NCI-H69 (cell line): ENCODE data around the gene EVX2.

ENCODE experiments used
- DNase-seq: peaks from one replicate; lab custom pipeline; 2025; lab: John Stamatoyannopoulos, UW

Gene EVX2

DNA sequence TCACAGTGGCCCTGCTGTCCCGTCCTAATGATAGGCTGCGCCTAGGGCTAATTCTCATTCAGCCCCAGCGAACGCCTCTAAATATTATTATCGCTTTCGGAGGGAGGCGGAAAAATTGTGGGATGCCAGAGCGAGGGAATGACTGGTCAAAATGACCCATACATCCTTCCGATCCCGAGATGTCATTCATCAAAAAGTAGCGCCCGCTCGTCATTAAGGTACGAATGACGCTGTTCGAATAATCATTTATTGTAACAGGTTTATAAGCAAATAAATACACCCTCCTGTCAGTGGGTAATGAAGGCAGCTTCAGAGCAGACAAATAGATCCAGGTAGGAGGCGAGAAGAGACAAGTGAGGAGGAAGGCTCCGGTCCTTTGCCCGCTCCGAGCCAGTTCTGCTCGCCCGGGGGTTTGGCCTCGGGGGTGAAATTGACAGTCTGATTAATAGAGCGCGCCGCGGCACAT, at the start of gene EVX2:
Gene EVX2 (minus strand): TSS at position 167 of the 466 bp plus-strand sequence. CDS start 186 bp downstream, outside the sequence.
- DNase-seq: no peak

DNA sequence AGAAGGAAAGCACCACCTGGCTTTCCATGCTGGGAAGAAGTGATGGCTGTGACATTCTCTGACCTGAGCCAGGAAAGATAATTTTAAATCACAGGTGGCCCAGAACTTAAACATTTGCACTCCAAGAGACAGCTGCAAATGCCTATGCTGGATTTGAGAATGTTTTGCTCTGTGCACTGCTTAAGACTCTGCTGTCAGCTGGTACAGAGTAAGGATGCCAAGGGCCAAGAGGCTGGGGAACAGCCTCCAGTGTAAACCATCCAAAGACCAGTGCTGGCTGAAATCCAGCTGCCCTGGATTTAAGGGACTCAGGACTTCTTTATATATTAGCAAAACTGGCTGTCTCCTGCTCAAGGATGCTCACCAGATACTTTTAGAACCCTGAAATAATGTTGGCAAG, 49.6 kb upstream of the EVX2 start:
- DNase-seq: peak; percentile 1

DNA sequence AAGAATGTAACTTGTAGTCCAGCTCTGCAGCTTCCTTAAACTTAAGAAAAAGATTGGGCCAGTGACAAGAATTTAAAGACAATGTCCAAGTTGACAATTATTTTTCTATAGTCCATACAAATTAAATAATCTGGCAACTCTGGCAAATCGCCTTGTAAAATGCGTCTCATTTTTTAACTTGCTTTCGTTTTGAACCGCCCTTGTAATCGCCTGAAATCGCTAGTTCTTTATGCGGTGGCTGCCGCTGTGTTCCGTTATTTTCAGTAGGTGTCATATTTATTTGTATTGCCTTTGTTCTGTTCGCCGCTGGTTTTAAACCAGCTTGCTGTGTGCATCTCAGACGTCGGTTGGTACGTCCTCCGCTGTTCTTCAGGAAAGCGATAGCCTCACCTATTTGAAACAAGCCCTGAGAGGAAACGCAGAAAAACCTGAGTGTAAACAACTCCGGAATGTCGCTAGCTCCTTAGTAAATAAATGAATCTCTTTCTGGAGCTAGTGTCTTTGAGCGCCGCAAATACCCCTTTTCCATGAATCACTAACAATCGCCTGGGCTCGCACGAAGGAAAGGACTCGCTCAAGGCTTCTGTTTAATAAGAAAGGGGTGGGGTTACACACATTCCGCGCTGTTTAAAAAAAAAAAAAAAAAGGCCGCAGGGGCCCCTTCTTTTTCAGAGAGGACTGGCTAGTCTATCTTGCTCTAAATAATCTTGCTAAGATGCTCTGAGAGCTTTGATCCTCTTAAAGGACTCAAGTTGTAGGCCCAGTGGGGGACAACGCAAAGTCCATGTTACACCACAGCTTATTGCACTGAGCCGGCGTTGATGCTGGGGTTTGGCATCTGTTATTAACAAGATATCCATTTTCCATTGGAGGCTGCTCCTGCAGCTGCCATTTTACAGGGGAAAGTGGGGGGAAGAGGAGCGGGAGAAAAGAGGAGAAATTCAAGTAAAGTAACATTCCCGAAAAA, 48.7 kb upstream of the EVX2 start:
- no peak for DNase-seq

DNA sequence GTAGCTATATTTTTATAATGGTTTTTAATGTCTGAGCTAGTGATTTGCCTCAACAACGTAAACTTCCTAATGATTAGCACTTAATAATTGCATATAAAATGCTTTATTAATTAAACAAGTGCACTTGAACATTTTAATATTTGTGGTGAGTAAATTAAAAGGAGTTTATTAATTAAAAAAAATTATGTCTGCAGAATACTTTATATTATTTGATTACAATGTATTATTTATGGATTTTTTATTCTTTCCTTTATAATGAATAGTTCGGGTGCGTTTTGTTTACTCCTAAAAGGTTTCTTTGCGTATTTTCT, 48.0 kb upstream of the EVX2 start:
- DNase-seq: no peak

DNA sequence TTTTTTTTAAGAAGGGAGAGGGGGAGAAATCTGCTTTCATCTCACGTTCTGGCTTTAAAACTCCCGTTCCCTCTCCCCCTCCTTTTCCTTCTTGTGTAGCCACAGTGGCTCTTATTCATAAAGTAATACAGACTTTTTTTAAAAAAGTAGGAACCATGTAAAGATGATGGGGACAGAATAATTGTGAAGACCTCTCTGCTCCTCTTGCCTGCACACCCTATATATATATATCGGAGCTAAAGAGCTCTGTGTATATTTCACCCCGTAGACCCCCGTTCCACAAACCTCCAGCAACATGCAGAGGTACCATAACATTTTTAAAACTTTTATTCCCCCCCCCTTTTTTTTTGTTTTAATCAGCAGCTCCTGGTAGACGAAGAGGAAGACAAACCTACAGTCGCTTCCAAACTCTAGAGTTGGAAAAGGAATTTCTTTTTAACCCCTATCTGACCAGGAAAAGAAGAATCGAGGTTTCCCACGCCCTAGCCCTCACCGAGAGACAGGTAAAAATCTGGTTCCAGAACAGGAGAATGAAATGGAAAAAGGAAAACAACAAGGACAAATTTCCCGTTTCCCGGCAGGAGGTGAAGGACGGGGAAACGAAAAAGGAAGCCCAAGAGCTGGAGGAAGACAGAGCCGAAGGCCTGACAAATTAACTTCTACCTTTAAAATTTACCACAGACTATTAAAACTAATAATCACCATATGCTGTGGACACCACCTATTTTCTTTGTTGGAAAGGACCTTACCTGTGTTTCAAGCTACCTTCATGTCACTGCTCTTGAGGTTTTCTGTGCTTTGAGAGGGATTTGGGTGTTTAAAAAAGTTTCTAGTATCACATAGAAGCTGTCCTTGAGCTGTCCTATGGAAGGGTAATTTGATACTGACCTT, 47.4 kb upstream of the EVX2 start:
- no peak for DNase-seq

DNA sequence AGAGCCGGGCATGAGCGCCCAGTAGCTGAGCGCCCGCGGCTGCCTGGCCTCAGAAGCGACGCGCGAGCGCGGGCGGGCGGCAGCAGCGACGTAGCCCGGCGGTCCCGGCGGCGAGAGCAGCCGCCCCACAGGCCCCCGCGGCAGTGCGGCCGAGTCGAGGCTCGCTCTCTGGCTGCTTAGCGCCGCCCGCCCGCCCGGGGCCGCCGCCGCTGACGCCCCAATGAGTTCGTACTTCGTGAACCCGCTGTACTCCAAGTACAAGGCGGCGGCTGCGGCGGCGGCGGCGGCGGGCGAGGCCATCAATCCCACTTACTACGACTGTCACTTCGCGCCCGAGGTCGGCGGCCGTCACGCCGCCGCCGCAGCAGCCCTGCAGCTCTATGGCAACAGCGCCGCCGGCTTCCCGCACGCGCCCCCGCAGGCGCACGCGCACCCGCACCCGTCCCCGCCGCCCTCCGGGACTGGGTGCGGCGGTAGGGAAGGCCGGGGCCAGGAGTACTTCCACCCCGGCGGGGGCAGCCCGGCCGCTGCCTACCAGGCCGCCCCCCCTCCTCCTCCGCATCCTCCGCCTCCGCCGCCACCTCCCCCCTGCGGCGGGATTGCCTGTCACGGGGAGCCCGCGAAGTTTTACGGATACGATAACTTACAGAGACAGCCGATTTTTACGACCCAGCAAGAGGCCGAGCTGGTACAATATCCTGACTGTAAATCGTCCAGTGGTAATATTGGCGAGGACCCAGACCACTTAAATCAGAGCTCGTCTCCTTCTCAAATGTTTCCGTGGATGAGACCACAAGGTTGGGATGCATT, 46.6 kb upstream of the EVX2 start:
- DNase-seq: no peak

DNA sequence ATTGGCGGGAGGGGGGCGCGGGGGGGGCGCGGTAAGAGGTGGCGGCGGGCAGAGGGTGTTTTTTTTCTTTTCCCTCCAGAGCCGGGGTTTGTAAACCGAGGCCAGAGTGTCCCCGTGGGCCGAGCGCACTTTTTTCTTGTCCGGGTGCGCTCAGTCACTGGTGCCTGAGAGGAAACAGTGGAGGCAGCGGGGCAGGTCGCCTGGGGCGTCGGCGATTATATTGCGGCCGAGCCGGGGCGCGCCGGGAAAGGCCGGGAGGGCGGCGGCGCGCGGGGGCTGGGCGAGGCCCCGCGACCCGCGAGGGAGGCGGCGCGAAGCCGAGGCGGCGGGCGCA, 46.0 kb upstream of the EVX2 start:
- DNase-seq: no peak

DNA sequence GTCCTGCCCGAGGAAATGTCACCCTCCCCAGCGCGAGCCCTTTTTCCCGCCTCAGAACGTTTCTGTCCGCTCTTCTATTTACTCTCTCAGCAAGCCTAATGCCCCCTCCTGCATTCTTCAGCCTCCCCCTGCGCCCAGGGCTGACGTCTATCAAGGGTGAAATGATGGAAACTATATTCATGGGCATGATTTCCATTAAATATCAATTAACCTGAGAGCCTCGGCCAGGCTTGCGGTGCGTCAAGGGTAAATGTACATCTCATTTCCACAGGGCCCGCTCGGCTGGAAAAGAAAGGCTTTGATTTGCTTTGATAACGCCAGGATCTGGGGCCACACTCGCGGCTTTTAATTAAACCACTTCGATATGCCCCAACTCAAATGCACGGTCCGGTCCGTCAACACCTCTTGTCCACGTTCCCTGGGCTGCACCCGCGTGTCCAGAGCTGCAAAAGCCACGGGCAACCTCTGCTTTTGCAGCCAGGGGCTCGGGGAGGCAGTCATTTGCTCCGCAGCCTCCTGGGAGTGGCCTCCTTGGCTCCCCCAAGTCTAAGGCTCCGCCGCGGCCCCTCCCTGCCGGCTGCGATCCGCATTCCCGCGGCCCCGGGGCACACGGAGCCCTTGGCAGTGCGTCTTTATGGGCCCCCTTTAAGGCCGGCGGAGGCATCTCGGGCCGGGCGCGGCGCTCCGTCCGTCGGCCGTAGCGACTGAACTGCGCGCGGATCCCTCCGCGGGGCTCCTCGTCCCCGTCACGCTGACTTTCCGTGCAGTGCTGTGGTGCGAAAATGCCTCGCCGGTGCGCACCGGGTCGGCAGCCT, 45.4 kb upstream of the EVX2 start, which contains the start of gene HOXD8:
Gene HOXD8 (plus strand): TSS at position 724 of the 815 bp plus-strand sequence. CDS start 662 bp downstream, outside the sequence.
- DNase-seq: no peak

DNA sequence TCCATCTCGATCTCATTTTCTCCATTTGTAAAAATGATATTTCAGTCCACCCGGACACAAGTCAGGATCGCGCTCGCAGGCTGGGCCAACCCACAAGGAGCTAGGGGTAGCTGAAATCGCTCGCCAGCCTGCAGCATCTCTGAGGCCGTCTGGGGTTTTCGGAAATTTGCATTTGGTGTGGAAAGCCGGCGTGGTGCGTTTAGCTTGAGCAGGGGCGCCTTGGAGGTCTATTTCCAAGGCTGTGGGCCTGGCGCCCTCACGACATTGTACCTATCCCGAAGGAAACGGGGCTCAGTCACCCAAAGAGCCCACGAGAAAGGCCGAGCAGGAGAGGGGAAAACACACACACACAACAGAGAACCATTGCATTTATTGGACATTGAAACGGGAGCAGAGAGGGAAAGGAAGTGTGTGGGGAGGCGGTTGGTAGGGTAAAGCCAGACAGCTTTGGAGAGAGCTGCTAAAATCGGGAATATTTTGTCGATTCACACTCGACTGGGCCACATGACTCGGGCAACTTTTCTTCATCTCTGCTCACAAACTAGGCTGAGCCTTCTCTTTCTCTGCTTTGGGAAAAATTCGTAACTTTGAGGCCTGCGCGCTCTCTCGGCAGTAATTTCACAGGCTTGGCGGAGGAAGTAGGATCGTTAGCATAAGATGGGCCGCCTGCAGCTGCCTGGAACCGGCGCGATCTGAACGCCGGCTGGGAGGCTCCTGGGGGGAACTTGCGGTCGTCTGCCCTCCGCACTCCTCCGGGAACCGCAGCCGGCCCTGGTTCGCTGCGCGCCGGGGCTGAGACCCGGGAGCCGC, 44.6 kb upstream of the EVX2 start:
- DNase-seq: no peak

DNA sequence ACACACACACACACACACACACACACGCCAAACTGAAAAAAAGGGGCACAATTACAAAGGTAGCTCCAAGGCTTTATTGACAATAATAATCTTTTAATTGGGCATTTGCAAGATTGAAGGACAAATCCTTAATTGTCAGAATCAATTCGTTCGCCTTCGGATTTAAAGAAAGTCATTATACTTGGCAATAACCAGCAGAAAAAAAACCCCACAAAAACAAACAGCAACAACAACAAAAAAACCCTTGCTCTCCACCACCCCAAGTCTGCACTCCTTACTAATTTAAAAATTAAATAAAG, 44.0 kb upstream of the EVX2 start:
- no peak for DNase-seq

DNA sequence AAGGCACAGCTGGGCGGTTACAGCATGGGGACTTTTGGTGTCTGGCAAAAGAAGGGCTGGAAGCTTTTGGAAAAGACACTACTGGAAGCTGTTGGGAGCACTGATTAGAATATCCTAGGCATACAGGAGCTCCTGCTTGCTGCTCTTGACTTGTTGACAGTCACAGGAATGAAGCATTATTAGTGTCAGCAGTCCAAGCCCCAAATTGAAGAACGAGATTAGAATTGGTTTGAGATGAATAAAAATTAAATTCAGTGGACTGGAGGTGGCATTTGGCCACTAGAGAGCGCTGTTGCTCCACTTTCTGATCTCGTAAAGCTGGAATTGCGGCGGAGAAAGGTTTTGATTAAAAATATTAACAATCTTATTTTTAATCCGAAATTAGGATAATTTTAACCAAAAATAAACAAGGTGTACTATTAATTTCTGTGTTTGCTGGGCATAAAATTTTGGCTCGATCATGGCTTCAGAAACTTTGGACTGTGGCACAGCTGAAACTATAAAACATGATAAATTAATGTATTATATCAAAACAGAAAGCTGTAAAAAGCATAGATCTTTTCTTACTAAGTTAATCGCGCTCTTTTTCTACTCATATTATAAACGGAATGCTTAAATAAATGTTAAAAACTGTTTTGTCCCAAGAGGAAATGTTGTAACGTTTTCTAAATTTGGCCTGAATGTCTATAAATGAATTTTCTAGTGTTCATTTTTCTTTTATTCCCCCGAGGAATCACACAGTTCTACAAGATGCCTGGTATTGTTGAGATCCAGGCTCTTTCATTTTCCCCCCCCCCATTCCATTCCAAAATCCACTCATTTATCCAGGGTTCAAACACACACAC, 43.4 kb upstream of the EVX2 start:
- peak; percentile 47 for DNase-seq

DNA sequence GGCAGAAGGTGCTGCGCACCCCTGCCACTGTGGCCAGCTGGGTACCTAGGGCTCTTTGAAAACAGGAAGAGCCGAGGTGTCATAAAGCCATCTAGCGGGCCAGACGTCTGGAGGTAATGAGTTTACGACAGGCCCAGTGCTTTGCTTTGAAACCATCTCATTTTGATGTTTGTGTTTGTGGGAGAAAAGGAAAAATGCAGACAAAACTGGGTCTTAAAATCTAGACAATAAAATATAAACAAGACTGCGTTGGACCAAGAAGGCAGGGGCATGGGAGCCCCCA, 42.0 kb upstream of the EVX2 start:
- DNase-seq: no peak

DNA sequence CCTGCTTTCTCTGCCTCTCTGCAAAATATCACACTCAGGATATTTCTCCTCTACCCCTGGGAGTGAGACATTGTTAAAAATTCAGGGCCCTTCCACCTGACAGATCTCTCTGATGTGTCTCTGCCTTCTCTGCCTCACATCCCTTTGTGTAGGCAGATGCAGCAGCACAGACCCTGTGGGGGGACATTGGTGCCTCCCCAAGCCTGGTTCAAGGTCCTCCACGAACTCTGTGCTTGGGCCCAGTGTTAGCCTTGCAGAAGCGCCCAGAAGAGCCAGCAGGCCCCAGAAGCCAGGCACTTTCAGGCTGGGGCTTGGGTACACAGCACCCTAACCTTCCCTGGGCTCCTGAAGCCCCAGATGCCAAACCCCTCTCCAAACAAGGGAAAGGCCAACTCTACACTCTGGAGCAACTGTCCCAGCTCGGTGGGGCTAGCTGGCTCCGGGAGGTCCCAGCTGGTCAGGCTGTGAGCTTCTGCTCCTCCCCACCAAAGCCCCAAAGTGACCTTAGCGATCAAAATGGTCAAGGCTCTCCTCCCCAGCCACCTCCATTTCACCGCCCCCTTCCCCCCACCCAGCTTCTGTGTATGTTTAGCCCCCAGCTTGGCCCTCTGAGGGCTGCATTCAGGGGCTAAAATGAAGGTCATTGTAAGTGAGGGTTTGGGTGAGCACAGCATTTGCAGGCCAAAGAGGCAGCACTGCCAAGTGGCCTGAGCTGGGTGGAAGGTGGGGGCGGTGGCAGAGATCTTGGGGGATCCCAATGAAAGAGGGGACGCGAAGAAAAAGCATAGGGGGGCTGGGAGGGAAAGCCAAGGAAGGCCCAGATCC, 41.4 kb upstream of the EVX2 start:
- no peak for DNase-seq

DNA sequence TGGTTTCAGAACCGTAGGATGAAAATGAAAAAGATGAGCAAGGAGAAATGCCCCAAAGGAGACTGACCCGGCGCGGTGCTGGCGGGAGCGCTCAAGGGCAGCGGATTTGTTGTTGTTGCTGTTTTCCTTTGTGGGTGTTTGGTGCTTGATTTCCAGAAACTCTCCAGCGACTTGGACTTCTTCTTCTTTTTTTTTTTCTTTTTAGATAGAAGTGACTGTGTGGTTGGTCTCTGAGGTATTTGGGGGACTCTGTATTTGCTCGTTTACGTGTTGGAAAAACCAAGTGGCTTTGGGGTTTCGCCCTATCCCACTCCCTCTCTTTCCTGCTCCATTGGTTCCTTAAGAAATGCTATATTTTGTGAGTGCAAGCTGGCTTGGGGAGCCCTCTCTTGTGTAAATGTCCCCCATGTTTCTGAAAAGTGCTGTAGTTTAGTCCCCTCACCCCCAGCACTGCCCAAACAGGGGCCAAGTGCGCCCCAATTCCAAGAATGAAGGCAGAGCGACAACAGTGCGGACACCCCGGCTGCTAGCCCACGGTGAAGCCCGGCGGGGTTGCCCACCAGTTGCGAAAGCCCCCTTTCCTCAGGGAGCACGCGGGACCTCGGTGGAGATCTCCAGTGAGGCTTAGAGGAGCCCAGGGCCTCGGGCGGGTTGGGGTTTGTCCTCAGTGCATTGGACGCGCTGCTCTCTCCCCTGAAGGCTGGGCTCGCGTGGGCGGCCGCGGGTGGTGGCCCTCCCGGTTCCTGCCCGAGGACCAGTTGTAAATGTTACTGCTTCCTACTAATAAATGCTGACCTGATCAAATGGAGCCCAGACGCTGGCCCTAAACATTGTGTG, 40.6 kb upstream of the EVX2 start:
- DNase-seq: no peak

DNA sequence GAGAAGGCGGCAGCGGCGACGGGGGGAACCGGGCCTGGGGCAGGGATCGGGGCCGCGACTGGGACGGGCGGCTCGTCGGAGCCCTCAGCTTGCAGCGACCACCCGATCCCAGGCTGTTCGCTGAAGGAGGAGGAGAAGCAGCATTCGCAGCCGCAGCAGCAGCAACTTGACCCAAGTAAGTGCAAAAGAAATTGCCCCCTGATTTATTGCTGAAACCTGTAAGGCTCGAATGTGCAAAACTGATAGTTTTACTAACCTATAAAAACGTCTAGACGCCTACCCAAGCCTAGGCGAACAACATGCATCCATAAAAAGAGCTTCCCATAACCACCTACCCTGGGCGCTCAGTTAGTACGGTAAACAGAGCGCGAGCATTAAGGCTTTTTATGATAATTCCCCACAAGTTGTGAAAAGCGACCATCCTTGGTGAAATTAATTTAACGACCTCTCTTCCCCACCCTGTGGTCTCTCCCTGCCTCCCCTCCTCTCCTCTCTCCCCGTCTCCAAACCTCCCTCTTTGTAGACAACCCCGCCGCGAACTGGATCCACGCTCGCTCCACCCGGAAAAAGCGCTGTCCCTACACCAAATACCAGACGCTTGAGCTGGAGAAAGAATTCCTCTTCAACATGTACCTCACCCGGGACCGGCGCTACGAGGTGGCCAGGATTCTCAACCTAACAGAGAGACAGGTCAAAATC, 39.8 kb upstream of the EVX2 start:
- DNase-seq: no peak

DNA sequence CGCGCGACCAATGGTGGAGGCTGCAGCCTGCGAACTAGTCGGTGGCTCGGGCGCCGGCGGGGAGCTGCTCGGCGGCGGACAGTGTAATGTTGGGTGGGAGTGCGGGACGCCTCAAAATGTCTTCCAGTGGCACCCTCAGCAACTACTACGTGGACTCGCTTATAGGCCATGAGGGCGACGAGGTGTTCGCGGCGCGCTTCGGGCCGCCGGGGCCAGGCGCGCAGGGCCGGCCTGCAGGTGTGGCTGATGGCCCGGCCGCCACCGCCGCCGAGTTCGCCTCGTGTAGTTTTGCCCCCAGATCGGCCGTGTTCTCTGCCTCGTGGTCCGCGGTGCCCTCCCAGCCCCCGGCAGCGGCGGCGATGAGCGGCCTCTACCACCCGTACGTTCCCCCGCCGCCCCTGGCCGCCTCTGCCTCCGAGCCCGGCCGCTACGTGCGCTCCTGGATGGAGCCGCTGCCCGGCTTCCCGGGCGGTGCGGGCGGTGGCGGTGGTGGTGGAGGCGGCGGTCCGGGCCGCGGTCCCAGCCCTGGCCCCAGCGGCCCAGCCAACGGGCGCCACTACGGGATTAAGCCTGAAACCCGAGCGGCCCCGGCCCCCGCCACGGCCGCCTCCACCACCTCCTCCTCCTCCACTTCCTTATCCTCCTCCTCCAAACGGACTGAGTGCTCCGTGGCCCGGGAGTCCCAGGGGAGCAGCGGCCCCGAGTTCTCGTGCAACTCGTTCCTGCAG, 39.1 kb upstream of the EVX2 start, which contains the start of gene HOXD9:
Gene HOXD9 (plus strand): TSS at position 37 of the 728 bp plus-strand sequence. CDS start 50 bp downstream, at position 87.
- no peak for DNase-seq
